BJ (cell line): Measurements from ENCODE around the gene MARCHF9. TPM values are rescaled to one million over a fixed set of nuclear protein-coding genes. Genes with fewer than 3 reads are reported as not detected.

Experiments used
- CTCF ChIA-PET: fragments of 350-600 bp; formaldehyde crosslinking; extraction: SDS; loops from one replicate; lab custom pipeline; 2021; ENCODE audit warnings: antibody characterized with exemption, inconsistent platforms; lab: Yijun Ruan, JAX
- POLR2A ChIA-PET: fragments of 300-600 bp; sonication (Branson Sonifier 250); formaldehyde crosslinking; extraction: SDS; loops from one replicate; lab custom pipeline; 2021; ENCODE audit warnings: antibody characterized with exemption; lab: Charles Lee
- DNase-seq: peaks from one replicate; pipeline ENCODE4 v3.0.0-alpha.2; 2011; ENCODE audit warnings: low read depth
- H3K27me3 ChIP-seq: 2 replicates; pipeline ENCODE4 v1.6.0; 2011; ENCODE audit warnings: low read length; ENCODE audit not compliant: control insufficient read depth, insufficient read depth
- H3K36me3 ChIP-seq: 2 replicates; pipeline ENCODE4 v1.5.1; 2011; ENCODE audit warnings: low read length; ENCODE audit not compliant: control insufficient read depth, insufficient read depth
- H3K4me3 ChIP-seq: 2 replicates; pipeline ENCODE4 v1.5.1; 2011; ENCODE audit warnings: low read depth, mild to moderate bottlenecking, control low read depth, low read length
- polyA plus RNA-seq: library from polyadenylated mRNA; depleted of rRNA; stranded (reverse); fragments of >200 nt; gene quantifications from 2 replicates; pipeline ENCODE4 v1.2.3, GENCODE V29; 2011
- TF ChIP-seq, protein P1 (sequence below): IDR thresholded peaks from 2 replicates; pipeline ENCODE4 v1.5.1; 2011; ENCODE audit warnings: low read depth, mild to moderate bottlenecking, control low read depth, inconsistent platforms, low read length, moderate library complexity; ENCODE audit not compliant: insufficient read depth

Gene MARCHF9
- polyA plus RNA-seq, 1 experiment, result 6.2 TPM

DNA sequence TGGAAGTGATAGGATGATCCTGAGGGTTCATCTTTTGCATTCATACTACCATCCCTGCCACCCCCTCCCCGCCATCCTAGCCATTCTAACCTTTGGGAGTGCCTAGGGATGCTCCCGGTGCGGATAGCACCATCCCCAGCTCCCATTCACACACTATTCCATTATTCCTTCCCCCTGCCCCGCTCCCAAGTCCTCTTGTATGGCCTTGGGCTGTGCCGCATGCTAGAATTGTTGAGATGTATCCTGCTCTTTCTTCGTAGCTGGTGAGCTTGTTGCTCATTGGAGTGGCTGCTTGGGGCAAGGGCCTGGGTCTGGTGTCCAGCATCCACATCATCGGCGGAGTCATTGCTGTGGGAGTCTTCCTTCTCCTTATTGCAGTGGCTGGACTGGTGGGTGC, 9.4 kb upstream of the MARCHF9 start:
- TF ChIP-seq, protein P1, sequence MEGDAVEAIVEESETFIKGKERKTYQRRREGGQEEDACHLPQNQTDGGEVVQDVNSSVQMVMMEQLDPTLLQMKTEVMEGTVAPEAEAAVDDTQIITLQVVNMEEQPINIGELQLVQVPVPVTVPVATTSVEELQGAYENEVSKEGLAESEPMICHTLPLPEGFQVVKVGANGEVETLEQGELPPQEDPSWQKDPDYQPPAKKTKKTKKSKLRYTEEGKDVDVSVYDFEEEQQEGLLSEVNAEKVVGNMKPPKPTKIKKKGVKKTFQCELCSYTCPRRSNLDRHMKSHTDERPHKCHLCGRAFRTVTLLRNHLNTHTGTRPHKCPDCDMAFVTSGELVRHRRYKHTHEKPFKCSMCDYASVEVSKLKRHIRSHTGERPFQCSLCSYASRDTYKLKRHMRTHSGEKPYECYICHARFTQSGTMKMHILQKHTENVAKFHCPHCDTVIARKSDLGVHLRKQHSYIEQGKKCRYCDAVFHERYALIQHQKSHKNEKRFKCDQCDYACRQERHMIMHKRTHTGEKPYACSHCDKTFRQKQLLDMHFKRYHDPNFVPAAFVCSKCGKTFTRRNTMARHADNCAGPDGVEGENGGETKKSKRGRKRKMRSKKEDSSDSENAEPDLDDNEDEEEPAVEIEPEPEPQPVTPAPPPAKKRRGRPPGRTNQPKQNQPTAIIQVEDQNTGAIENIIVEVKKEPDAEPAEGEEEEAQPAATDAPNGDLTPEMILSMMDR, result no peak
- Histone ChIP-seq H3K27me3 (peaks cover 14% of the 10 kb centered on the region), H3K36me3 (peaks cover 15% of the 10 kb centered on the region), H3K4me3 (peak overlapping the region; percentile 75)
- ChIA-PET POLR2A (interaction anchor here (1.2 kb wide), 1 partner anchor 196 kb away, joined by 3 read pairs; the partner anchor contains the start of gene ATP23), CTCF (interaction anchor here (0.8 to 2.2 kb wide), 5 partner anchors 9 to 19 kb away, joined by 3 to 14 read pairs (median 4); no protein-coding TSS in a partner anchor)
- no peak for DNase-seq

GRCh38 chr12:57746025-57746424, 8.9 kb upstream of the MARCHF9 start:
- Histone ChIP-seq H3K4me3 (no peak overlapping the region), H3K36me3 (peaks cover 15% of the 10 kb centered on the region), H3K27me3 (peaks cover 8% of the 10 kb centered on the region)
- POLR2A ChIA-PET, result no interaction called here
- TF ChIP-seq, protein P1, result no peak
- no peak for DNase-seq
- CTCF ChIA-PET, result interaction anchor here (2.2 kb wide), 1 partner anchor 20 kb away, joined by 14 read pairs; no protein-coding TSS in a partner anchor

DNA sequence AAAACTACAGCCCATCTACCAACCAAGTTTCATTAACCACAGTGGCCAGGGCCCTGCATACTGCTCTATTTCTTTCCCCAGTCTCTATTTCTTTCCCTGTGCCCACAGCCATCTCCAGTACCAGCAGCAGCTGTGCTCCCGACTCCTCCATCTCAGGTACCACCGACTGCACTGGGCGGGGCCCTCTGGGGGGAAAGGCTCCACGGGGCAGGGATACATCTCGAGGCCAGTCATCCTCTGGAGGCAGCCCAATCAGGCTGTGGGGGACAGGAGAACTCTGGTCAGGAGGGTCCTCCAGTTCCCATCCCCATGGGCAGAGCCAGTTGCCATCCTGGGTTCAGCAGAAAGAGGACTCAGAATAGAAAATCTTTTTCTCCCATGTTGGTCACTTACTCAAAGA, 5.8 kb upstream of the MARCHF9 start:
- DNase-seq, result no peak
- TF ChIP-seq, protein P1, result no peak
- H3K4me3 ChIP-seq, result no peak overlapping the region
- CTCF ChIA-PET, result no interaction called here
- H3K36me3 ChIP-seq, result peaks cover 15% of the 10 kb centered on the region
- H3K27me3 ChIP-seq, result no peaks in the 10 kb centered on the region; the same call in 1 of the 2 replicates
- POLR2A ChIA-PET, result no interaction called here

- CTCF ChIA-PET, result interaction anchor here (1.0 kb wide), 1 partner anchor 9 kb away, joined by 3 read pairs; no protein-coding TSS in a partner anchor
- Histone ChIP-seq H3K4me3 (peak overlapping the region; percentile 81), H3K36me3 (peaks cover 15% of the 10 kb centered on the region), H3K27me3 (peaks cover 2% of the 10 kb centered on the region)
- no peak for DNase-seq
- TF ChIP-seq, protein P1, result no peak
- POLR2A ChIA-PET, result no interaction called here
These were observed 4.1 kb upstream of the MARCHF9 start for GRCh38 chr12:57750561-57751431.

GRCh38 chr12:57751432-57751787, 3.5 kb upstream of the MARCHF9 start:
- CTCF ChIA-PET, result interaction anchor here (1.1 kb wide), 1 partner anchor 28 kb away, joined by 4 read pairs; no protein-coding TSS in a partner anchor
- TF ChIP-seq, protein P1, result no peak
- peak overlapping the region; percentile 81 for H3K4me3 ChIP-seq
- DNase-seq, result no peak
- H3K27me3 ChIP-seq, result peaks cover 6% of the 10 kb centered on the region
- peaks cover 14% of the 10 kb centered on the region for H3K36me3 ChIP-seq
- POLR2A ChIA-PET, result interaction anchor here (1.1 kb wide), 1 partner anchor 21 kb away, joined by 3 read pairs; the partner anchor contains the start of genes EEF1AKMT3 and METTL1
